ENCODE data around the gene RNF8.

RNF8 gene

GRCh38 chr6:37388578-37388977, 34.8 kb downstream of the RNF8 start:
- H3K4me1 ChIP-seq, result no peaks in the 10 kb centered on the region
- DNase-seq, result no peak
- no peaks in the 10 kb centered on the region for H3K9me3 ChIP-seq
- intact Hi-C loops (cut with DNase I; ENCODE audit: low total_unique reads), result no loop called here
- no peaks in the 10 kb centered on the region for H3K27me3 ChIP-seq
- H3K36me3 ChIP-seq, result peaks cover 24 to 82% (median 50%) of the 10 kb centered on the region in 3 donors
- no peak overlapping the region for H3K4me3 ChIP-seq
- no peak for TF ChIP-seq CTCF (IDR thresholded peaks at IDR 0.05)
- no peak overlapping the region for H3K27ac ChIP-seq

- Histone ChIP-seq H3K27me3 (no peaks in the 10 kb centered on the region), H3K27ac (no peak overlapping the region), H3K9me3 (no peaks in the 10 kb centered on the region), H3K36me3 (peaks cover 24 to 86% (median 44%) of the 10 kb centered on the region in 3 donors), H3K4me3 (no peak overlapping the region), H3K4me1 (no peaks in the 10 kb centered on the region)
- DNase-seq, result no peak
- no peak for TF ChIP-seq CTCF (IDR thresholded peaks at IDR 0.05)
- intact Hi-C loops (cut with DNase I; ENCODE audit: low total_unique reads), result loop anchor here (5.0 kb wide), 1 partner anchor 458 kb away; no protein-coding TSS in a partner anchor
These were observed 36.1 kb downstream of the RNF8 start for GRCh38 chr6:37389857-37390256.

- no peak overlapping the region for H3K4me3 ChIP-seq
- H3K4me1 ChIP-seq, result no peaks in the 10 kb centered on the region
- intact Hi-C loops (cut with DNase I; ENCODE audit: low total_unique reads), result loop anchor here (5.0 kb wide), 1 partner anchor 459 kb away; no protein-coding TSS in a partner anchor
- H3K27me3 ChIP-seq, result no peaks in the 10 kb centered on the region
- TF ChIP-seq CTCF (IDR thresholded peaks at IDR 0.05), result no peak
- no peak overlapping the region for H3K27ac ChIP-seq
- no peak for DNase-seq
- peaks cover 24 to 89% (median 44%) of the 10 kb centered on the region in 3 donors for H3K36me3 ChIP-seq
- H3K9me3 ChIP-seq, result no peaks in the 10 kb centered on the region
These were observed 37.3 kb downstream of the RNF8 start for GRCh38 chr6:37391120-37391519.

- TF ChIP-seq CTCF (IDR thresholded peaks at IDR 0.05), result no peak
- no peaks in the 10 kb centered on the region for H3K9me3 ChIP-seq
- H3K27me3 ChIP-seq, result no peaks in the 10 kb centered on the region
- no peak overlapping the region for H3K27ac ChIP-seq
- DNase-seq, result no peak
- no peak overlapping the region for H3K4me3 ChIP-seq
- intact Hi-C loops (cut with DNase I; ENCODE audit: low total_unique reads), result loop anchor here (5.0 kb wide), 1 partner anchor 461 kb away; no protein-coding TSS in a partner anchor
- H3K4me1 ChIP-seq, result no peaks in the 10 kb centered on the region
- peaks cover 24 to 77% (median 36%) of the 10 kb centered on the region in 3 donors for H3K36me3 ChIP-seq
These were observed 39.0 kb downstream of the RNF8 start for GRCh38 chr6:37392821-37393220.

- Histone ChIP-seq H3K4me1 (no peaks in the 10 kb centered on the region), H3K9me3 (no peaks in the 10 kb centered on the region), H3K27ac (no peak overlapping the region), H3K4me3 (no peak overlapping the region), H3K27me3 (no peaks in the 10 kb centered on the region), H3K36me3 (peaks cover 24 to 71% (median 29%) of the 10 kb centered on the region in 3 donors)
- intact Hi-C loops (cut with DNase I; ENCODE audit: low total_unique reads), result loop anchor here (5.0 kb wide), 1 partner anchor 461 kb away; no protein-coding TSS in a partner anchor
- no peak for TF ChIP-seq CTCF (IDR thresholded peaks at IDR 0.05)
- DNase-seq, result no peak
These were observed 39.7 kb downstream of the RNF8 start for GRCh38 chr6:37393381-37393929.

Measured in tibial artery (tissue), 4 donors.